GM18502 (cell line): ENCODE data around the gene TTF2.
A peak's percentile ranks its signal among the peaks of the same experiment; 100 is the strongest.
"Not testable (repeated sequence)": the region's sequence is repeated elsewhere in the genome, so short reads cannot be mapped to it uniquely, and the experiment has no call there.

Source experiments
- ATAC-seq: cut with Tn5 transposase; IDR thresholded peaks from one replicate; pipeline ENCODE4 v1.9.1; 2021; ENCODE audit warnings: mild to moderate bottlenecking; ENCODE audit not compliant: unreplicated experiment, poor library complexity

Gene TTF2

DNA sequence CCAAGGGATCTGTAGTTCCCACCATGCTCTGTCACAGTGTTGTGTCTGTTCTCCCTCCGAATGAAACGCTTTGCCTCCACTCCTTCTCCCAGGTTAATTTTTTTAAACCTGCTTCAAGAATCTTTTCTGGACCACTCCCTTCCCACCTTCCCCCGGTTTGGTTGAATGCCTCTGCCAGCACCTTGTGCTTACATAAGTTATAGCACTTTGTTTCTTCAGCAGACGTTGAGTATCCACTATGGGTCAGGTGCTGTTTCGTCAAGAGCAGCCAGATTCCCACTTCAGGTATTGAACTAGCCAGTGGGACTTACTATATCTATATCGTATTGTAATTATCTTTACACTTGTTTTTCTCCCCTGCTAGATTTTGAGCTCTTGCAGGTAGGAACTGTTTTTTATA lies 27.6 kb downstream of the TTF2 start:
- no peak for ATAC-seq

DNA sequence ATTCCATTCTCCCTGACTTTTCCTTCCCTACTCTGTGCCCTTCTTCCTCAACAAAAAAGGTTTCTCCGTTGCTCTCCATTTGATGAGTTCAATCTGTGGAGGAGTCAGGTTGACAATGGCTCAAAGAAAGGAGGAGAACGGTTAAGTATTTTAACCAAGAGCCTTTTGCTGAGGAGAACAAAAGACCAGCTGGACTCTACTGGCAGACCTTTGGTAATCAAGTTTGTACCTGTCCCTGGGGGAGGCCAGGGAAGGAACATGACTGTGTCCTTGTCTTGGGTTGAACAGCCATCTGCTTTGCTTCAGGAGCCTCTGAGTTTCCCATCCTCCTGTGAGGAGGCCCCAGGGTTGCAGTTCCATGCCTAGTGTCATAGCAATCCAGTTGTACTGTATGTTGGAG lies 29.9 kb downstream of the TTF2 start:
- no peak for ATAC-seq

DNA sequence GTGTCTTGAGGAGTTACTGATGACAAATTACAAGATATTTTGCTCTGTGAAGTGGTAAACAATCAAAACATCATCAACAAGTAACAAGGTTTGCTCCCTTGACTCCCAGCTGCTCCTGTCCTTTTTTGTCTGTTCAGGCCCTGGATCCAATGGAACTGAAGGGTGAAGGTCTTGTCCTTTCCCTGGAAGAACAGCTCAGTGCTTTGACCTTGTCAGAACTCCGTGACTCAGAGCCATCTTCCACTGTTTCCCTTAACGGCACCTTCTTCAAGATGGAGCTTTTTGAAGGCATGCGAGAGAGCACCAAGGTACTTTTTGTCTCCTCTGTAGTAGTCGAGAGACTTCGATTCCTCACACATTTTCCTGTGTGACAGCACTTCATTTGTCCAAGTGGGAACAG lies 32.5 kb downstream of the TTF2 start:
- no peak for ATAC-seq

DNA sequence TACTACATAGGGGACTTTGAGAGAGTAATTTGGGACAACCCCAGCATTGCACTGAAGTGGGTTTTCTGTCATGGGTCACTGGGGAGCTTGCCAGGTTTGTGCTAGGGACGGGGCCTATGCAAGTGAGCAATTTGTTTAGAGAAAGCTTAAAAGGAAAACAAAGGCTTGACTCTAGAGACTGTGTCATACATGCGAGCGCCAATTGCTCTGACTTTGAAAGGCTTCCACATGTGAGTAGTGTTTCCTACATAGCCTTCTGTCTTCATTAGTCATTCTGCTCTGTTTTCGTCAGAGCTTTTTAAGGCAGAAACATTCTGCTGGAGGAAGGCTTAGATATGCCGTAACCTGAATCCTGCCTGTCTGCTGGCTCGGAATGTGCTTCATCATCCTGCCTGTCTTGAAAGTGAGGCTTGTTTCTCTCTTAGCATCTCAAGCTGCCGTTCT lies 33.0 kb downstream of the TTF2 start:
- ATAC-seq, result no peak

DNA sequence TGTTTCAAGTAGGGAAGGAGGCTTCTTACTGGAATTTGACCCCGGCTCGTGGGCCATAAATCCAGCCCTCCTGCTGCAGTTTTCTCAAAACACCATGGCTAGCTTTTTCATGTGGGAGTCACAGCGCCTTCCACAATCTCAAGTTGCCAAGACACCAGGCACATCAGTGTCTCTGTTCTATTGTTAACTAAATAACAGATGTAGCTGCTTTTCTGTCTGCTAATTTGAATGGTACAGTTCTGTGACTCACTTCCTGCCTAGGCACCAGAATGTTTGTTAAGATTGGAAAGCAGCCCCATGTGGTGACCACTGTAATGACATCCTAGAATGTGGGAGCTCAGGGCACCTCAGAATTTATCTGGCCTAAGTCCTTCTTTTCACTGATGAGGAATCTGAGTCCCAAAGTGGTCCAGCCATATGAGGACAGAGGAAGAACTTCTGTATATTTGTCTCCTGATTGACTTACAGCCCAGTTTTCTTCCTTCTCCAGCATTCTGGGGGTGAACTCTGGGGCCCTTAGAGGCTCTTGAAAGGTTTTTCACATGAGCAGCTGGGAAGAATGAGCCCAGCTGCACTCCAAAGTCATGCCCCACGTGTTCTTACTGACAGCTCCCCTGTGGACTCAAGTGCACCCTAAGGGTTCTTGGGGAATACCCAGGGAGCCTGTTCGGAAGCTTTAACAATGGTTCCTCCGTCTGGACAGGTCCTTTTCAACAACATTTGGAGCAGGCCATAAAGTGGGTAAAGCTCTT lies 33.9 kb downstream of the TTF2 start:
- ATAC-seq, result peak; percentile 87

DNA sequence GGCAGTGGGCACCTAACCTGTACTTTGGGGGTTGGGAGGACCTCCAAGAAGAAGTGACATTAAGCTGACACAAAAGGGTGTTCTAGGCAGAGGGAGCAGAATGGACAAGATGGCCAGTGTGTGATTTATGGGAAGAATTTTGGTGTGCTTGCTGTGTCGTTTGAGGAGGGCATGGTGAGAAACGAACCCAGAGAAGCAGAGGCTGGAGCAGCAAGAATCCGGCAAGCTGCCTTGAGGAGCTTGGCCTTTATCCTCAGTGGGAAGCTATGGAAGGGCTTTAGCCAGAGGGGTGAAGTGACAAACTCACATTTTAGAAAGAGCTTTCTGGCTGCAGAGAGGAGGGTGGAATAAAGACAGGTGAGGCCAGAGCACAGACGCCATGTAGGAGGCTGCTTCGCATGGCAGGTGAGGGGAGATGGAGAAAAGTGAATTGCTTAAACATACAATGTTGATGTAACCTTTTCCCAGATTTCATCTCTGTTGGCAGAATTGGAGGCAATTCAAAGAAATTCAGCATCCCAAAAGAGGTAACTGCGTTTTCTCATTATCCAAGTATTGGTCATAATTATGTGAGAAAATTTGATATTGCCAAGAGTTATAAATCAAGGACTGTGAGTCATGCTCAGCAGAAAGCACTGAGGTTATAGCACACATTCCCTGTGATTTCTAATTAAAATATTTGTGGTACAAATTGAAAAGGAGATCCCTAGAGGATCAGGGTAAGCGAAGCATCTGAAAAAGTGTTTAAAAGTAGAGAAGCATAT lies 34.9 kb downstream of the TTF2 start:
- no peak for ATAC-seq

DNA sequence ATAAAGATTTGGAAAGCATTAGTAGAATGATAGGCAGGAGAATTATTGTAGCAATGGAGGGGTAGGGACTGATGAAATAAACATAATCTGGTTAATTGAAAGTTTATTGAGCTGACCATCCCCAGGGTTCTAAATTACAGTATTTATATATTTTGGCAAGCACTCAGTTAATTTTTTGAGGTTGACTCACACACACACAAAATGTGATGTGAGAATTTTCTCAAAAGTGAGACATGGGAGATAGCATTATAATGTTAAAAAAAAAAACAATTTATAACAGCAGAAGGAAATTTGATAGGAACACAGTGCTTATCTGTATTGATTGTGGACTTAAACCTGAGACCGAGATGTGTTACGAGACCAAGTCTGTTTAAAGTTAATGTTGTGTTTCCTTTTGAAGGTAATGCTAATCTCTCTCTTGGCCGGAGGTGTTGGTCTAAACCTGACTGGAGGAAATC lies 36.9 kb downstream of the TTF2 start:
- no peak for ATAC-seq

DNA sequence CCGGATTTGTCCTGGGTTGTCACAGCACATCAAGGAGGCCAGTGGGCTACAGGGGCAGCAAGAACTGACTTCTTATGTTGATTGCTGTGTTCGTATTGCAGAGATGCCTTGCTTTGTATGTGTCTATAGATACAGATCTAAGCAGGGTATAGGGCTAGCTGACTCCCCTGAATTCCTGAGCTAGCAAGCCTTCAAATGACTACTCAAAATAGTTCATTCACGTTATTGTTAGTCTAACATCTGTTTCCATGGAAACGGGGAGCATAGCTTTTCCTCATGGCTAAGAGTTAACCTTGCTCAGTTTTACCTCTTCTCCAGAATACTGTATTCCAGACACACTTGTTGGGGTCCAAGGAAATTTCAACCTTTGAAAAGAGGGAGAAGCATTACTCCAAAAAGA lies 37.3 kb downstream of the TTF2 start:
- no peak for ATAC-seq

DNA sequence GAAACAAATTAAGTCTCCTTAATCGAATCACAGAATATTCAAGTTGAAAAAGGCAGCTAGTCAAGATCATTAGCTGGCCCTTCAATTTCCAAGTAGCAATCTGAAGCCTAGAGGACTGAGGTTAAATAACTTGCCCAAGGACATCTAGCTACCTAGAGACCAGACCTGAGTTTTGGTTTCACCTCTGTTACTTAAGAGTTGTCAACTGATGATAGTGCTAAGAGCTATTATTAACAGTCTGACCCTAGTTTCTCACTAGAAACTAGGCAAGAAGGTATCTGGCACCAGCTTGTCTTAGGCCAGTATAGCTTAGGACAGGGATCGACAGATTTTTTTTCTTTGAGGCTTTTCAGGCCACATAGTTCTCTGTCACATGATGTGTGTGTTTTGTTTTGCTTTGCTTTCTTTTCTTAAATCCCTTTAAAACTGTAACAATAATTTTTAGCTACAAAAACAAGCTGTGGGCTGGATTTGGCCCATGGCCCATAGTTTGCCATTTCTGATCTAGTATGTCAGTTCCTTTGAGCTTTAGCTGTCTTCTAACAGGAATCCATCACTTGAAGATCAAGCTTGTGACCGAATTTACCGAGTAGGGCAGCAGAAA lies 38.3 kb downstream of the TTF2 start:
- no peak for ATAC-seq

DNA sequence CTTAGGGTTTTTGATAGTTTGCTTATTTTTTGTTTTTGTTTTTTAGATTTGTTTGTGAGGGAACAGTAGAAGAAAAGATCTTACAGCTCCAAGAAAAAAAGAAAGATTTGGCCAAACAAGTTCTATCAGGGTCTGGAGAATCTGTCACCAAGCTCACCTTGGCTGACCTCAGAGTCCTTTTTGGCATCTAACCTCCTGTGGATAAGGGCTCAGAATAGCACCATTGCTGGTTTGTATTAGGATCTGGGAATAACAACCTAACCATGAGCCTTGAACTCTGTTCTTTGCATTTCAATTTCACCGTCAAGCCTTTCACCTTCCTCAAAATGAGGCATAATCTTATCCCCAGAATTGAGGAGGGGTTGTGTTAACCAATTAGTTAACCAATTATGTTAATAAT lies 41.2 kb downstream of the TTF2 start:
- no peak for ATAC-seq

DNA sequence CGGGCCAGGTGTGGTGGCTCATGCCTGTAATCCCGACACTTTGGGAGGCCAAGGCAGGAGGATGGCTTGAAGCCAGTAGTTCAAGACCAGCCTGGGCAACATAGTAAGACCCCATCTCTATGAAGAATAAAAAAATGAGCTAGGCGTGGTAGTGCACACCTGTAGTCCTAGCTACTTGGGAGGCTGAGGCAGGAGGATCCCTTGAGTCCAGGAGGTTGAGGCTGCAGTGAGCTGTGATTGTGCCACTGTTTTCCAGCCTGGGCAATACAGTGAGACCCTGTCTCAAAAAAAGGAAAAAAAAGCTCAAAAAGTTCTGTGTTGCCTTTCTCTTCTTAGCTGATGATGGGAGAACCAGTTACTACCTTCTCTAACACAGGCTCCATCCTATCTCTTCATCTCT lies 41.7 kb downstream of the TTF2 start:
- not testable (repeated sequence) for ATAC-seq

DNA sequence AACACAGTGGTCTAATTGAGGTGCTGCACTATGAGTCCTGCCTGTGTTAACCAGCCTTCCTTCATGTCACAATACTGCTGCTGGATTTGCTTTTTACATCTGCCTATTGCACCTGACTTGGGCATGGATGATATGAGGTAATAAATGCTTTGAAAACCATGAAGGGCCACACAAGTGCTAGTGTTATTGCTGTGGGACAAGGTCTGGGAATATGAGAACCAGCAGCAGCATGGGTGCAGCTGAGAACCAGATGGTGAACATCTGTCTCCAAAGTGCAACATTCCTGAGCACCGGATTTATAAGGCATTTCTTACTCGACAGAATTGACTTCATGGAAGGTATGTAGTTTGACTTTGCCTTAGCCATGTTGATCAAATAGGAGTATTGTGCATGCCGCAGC lies 44.9 kb downstream of the TTF2 start:
- ATAC-seq, result no peak

DNA sequence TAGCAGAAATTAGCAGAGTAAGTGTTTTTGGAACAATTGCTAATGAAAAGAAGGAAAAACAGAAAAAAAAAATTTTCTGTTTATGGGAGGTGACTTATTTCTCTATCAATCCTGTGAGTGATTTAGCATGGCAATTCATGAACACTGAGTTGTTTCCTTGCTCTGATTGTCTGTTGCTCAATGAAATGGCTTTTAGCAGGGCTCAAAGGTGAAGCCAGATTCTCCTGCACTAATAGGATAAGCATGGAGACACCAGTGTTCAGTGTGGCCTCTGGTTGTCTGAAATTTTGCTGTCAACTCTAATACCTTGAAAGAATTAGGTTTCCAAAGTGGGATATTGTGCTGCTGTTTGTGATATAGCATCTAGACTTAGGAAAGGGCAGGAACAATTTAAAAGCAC lies 45.6 kb downstream of the TTF2 start:
- ATAC-seq, result no peak

DNA sequence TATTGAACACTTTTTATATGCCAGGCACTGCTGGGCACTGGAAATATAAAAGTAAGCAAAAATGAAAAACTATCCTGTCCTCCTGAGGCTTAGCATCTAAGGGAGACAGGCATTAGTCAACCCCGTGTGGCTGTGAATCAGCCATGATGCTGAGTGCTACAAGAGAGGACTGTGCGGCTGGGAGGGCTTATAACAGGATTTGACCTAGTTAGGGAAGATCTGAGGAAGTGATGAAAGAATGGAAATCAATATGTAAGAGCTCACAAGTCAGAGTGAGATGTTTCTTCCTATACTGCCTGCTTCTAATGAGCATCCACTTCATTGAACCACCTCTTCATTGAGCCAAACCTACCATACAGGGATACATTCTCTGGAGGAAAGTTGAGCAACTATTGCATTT lies 46.4 kb downstream of the TTF2 start:
- ATAC-seq, result no peak

DNA sequence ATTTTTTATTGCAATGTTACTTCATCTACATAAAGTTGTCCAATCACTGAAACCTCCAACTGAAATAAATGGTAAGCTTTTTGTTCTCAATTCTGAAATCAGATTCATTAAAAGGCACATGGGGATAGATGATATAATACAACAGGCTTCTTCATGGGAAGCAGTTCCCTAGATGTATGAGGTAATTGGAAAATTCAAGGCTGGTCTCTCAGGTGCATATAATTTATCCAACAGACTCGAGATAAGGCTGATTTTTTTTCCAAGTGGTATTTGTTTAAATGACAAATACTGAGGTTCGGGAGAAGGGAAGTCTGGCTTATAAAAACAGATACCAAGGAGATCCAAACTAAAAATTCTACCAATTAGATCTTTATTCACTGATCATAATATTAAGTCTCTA lies 47.2 kb downstream of the TTF2 start:
- no peak for ATAC-seq

DNA sequence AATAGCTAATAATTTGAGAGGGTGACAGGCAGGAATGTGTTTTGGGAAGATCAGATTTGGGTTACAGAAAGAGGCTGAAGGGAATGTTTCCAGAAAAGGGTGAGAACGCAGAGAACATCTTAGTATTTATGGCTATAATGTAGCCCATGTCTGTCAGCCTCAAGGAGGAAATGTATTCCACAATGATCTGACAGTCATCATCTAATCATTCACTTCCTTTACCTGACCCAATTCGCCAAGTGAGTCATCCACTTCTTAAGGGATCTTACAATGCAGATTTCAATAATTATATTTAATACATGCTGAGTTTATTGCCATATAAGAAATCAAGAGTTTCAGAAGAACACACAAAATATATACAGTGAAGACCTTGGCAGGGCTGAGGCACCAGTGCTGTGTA lies 50.6 kb downstream of the TTF2 start:
- no peak for ATAC-seq

DNA sequence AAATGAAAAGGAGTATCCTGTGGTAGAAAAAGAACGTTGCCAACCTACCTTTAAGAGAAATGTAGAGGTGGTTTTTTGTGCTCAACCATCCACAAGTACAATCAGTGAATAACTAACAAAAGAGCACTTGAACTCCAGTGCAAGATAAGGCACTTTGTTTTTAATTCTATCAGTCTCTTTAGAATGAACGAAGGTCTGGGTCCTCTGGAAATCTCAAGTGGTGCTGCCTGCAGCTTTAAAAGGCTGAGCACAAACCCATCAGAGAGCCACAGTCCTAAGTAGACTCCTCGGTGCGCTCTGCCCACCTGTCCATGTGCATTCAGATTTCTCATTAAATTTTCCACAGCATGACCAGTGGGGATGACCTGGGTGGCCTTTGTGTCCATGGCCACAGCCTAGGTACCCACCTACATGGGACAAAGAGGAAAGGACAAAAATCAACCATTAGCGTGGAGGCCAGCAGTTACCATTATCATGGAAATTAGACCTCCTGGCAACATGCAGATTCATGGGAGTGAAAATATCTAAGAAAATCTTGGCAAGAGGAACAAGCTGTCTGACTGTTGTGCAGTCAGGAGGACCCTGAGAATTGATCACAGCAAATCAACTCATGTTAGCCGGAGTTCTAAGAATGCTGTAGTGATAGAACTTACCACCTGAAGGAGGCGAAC lies 52.1 kb downstream of the TTF2 start:
- ATAC-seq, result no peak

DNA sequence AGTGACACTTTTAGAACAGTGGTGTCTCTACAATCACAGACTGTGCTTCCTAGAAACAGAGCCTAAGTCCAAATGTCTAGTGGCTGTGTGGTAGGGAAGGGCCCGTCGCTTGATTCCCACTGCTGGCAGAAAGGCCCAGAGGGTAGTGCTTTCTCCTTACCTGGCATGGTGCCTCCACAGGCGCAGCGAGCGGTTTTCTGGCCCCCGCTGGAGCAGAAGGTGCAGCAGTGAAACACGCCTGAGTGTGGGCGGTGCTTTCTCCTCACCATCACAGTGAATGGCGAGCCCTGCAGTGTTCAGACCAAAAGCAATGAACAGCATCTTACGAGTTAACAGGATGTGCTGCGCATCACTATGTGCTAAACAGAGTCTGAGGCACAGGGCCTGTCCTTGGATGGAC lies 53.1 kb downstream of the TTF2 start:
- ATAC-seq, result no peak

DNA sequence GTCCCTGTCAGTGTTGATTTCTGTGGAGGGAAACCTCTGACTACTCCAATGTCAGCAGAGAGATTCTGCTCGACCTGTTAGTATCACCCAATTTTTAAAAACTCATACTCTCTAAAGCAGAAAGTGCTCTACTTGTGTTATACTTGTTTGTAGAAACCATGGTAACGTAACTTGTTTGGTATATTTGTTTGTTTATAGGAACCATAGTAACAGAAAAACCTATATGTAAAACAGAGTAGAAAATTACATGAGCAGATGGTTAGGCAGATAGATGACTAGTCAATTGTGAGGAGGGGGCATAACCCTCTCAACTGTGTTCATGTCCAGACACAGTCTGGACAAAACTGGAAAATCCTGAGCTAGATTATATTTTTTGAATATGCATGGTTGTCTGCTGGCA lies 54.8 kb downstream of the TTF2 start:
- ATAC-seq, result no peak

DNA sequence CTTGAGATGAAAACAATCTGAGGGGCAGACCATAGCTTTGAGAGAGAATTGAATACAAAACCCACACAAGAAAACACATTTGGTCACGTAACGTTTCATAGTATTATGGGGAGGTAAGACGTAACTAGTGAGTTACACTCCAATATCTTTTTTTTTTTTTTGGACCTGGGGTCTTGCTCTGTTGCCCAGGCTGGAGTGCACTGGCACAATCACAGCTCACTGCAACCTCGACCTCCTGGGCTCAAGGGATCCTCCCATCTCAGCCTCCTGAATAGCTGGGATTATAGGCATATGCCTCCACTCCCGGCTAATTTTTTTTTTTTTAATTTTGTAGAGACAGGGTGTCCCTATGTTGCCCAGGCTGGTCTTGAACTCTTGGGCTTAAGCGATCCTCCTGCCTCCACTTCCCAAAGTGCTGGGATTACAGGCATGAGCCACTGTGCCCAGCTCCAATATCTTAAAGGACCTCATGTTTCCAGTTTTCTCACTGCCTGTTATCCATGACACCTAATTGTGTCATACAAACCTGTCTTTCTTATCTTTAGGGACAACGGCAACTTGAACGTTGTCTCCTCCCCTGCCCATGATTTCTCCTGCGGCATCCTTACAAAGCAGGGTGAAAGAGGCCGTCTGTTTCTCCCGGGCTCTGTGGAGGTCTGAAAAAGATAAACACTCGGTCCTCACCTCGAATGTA lies 56.1 kb downstream of the TTF2 start:
- no peak for ATAC-seq
